ENCODE measurements around the gene SEMA3G.
A peak's percentile ranks its signal among the peaks of the same experiment; 100 is the strongest.

The SEMA3G gene

DNA sequence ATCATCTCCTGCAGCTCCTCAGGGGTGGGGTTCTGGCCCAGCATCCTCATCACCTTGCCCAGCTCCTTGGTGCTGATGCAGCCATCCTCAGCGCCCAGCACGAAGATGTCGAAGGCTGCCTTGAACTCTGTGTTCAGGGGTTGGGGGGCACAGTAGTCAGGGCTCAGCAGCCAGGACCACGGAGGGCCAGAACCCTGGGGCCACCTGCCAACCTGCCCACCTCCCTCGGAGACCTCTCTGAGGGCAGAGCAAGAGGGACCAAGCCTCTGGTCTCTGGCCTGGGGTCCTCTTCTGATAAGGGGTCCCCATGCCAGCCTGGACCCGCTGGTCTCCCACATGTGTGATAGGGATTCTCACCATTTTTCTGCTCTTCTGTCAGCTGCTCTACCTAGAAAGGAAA, 7.2 kb upstream of the SEMA3G start:
- H3K4me3 ChIP-seq (ENCODE audit: low read depth, low read length), result no peak overlapping the region
- TF ChIP-seq, protein P1, sequence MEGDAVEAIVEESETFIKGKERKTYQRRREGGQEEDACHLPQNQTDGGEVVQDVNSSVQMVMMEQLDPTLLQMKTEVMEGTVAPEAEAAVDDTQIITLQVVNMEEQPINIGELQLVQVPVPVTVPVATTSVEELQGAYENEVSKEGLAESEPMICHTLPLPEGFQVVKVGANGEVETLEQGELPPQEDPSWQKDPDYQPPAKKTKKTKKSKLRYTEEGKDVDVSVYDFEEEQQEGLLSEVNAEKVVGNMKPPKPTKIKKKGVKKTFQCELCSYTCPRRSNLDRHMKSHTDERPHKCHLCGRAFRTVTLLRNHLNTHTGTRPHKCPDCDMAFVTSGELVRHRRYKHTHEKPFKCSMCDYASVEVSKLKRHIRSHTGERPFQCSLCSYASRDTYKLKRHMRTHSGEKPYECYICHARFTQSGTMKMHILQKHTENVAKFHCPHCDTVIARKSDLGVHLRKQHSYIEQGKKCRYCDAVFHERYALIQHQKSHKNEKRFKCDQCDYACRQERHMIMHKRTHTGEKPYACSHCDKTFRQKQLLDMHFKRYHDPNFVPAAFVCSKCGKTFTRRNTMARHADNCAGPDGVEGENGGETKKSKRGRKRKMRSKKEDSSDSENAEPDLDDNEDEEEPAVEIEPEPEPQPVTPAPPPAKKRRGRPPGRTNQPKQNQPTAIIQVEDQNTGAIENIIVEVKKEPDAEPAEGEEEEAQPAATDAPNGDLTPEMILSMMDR (IDR thresholded peaks at IDR 0.05; ENCODE audit: borderline replicate concordance, insufficient read depth, low read depth, low read length), result no peak

DNA sequence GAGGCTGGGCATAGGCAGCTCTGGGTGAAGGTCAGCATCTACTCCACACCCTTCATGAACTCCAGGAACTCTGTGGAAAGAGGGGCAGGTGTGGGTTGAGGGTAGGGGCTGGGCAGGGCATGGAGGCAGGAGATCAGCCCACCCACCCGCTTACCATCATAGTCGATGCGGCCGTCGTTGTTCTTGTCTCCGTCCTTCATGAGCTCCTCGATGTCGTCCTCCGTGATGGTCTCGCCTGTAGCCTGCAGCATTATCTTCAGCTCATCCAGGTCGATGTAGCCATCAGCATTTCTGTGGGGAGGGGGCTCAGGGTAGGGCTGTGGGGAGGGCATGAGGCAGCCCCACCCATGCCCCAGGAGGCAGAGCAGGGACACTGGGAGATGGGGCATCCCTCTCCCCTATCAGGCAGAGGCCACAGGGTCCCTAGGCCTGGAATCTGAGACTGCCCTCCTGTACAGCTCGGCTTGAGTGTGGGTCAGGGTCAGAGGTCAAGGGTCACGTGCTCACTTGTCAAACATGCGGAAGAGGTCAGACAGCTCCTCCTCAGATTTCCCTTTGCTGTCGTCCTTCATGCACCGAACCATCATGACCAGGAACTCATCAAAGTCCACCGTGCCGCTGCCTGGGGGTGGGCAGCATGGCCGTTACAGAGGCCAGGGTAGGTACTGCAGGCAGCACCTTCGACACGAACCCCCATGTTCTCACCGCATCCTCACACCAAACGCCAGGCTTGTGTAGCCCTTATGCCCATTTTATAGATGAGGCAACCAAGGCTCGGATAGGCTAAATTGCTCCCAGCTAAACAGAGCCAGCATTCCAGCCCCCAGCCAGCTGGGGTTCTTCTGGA, 6.6 kb upstream of the SEMA3G start:
- TF ChIP-seq, protein P1 (IDR thresholded peaks at IDR 0.05; ENCODE audit: borderline replicate concordance, insufficient read depth, low read depth, low read length), result no peak
- H3K4me3 ChIP-seq (ENCODE audit: low read depth, low read length), result no peak overlapping the region

DNA sequence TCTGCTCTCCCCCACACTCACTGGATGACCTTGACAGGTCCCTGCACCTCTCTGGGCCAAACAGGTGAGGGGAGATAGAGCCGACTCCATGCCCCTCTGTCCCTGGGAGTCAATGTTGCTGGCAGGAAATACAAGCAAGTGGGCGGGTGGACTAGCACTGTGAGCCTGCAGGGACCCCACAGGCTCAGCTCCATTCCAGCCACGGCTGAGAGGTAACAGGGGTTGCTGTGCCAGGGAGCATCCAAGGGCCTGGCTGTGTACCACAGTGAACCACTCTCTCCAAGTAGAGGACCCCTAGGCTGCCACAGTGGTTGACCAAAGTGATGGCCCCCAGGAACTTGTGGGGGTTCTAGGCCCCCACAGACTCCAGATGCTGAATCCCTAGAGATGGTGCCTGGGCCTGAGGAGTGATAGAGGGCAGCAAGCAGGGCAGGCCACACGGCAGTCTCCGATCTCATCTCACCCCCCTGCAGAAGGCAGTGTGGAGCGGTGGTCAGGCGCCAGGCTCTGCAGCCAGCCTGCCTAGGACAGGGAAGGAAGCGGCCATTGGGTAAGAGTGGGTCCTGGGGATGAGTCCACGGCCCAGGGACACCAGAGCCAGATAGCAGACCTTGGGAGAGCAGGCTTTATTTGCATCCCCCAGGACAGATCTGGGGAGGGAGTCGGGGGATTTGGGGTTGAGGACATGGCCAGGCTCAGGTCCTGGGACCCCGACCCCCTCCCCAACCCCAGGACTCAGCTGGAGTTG, 5.8 kb upstream of the SEMA3G start:
- TF ChIP-seq, protein P1 (IDR thresholded peaks at IDR 0.05; ENCODE audit: borderline replicate concordance, insufficient read depth, low read depth, low read length), result no peak
- no peak overlapping the region for H3K4me3 ChIP-seq (ENCODE audit: low read depth, low read length)

DNA sequence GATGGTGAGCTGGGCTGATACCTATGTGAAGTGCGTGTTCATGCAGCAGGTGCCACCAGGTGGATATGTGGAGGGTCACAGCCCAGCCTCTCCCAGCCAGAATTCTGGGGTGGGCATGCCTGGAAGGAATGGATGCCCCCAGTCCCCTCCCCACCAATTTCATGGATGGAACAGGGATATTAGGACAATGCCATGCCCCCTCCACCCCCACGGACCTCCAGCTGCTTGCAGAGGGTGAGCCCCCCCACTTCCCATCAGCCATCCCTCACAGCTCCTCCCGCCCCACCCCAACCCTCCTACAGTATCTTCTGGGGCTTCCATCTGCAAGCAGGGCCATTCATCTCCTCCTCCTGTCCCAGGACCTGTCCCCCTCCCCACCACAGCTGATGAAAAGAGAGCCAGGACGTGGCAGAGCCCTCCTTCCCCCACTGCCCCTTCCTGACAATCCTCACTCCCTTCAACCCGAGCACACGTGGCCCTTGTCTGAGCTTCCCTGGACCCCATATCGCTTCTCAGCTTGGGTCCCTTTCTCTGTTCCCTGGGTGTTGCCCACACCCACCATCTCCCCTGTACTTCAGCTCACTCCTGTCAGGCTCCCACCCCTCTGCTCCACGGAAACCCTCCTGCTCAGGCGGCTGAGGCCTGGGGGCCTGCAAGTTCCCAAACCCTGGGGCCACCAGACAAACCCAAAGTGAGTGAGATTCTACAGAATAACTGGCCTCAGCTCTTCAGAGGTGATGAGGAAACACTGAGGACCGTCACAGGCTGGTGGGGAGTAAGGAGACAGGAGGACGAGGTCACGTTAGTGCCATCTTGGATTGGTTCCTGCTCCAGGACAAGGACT, 2.8 kb upstream of the SEMA3G start:
- no peak overlapping the region for H3K4me3 ChIP-seq (ENCODE audit: low read depth, low read length)
- TF ChIP-seq, protein P1 (IDR thresholded peaks at IDR 0.05; ENCODE audit: borderline replicate concordance, insufficient read depth, low read depth, low read length), result no peak

DNA sequence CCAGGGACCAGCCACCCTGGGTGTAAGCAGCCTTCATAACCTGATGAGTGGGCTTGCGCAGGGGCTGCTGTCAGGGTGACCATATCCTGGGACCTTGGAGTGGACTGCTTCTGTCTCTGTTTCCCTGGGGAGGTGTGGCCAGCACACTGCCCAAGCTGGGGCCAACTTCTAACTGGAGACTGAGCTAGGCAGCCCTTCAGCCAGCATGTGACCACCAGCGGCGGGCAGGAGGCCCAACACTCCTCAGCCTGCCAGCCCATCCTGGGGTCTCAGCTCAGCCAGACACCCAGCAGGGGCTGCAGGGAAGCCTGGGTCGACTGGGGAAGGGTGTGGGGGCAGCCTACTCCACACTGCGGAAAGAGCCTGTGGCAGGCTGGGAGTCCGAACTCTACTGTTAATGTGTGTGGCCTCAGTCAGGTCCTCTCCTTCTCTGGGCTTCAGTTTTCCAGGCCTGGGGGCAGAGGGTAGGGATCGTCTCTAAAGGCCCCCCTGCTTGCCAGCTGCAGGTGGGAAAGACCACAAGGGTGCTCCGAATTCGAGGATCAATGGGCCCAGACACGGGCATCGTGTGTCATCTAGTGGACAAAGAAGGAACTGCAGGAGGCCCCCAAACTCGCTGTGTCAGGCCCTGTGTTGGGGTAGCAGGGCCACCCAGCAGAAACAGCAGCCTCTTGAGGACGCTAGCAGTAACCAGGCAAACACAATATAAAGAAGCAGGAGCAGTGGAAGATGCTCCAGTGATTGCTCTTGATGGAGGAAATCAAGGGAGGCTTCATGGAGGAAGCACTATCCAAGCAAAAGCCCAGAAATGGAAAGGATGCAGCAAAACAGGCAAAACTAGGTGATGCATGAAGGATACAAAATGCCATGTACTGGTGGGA, 2.0 kb upstream of the SEMA3G start:
- H3K4me3 ChIP-seq (ENCODE audit: low read depth, low read length), result no peak overlapping the region
- TF ChIP-seq, protein P1 (IDR thresholded peaks at IDR 0.05; ENCODE audit: borderline replicate concordance, insufficient read depth, low read depth, low read length), result peak; percentile 100

DNA sequence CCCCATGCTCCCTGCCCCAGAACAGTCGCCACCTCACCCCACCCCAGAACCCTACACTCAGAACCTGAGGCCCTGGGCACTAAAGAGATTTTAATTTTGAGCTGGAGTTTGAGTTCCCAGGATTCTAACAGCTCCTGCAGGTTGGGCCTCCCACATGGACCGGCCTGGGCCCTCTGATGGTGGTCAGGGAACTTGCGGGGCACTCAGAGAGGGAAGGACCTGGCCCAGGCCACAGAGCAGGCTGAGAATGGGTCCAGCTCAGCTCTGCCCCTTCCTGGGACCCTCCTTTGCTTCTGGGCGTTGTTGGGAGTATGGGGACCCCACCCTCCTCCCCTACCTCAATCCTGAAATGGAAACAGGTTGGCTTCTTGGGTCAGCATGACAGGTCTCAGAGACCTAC, 1.1 kb upstream of the SEMA3G start:
- H3K4me3 ChIP-seq (ENCODE audit: low read depth, low read length), result no peak overlapping the region
- TF ChIP-seq, protein P1 (IDR thresholded peaks at IDR 0.05; ENCODE audit: borderline replicate concordance, insufficient read depth, low read depth, low read length), result no peak

Data from GM12875 (cell line).